ENCODE data around the gene ARHGEF5. TPM values are rescaled to one million over a fixed set of nuclear protein-coding genes. Genes with fewer than 3 reads are reported as not detected.
"Not testable (repeated sequence)": the region's sequence is repeated elsewhere in the genome, so short reads cannot be mapped to it uniquely, and the experiment has no call there.

The ARHGEF5 gene
- total and polyA plus RNA-seq, 4 experiments from 2014 or later, result 3.9 to 12.0 (median 9.0) TPM; not detected in 1

GRCh38 chr7:144407266-144407931, 52.2 kb downstream of the ARHGEF5 start:
- H3K4me1 Mint-ChIP-seq, result peaks cover 0 to 2% (median 0%) of the 10 kb centered on the region in 4 donors
- no peak for DNase-seq
- H3K27me3 Mint-ChIP-seq, result peaks cover 7 to 30% of the 10 kb centered on the region in 2 donors
- no peak overlapping the region for H3K4me3 Mint-ChIP-seq
- Histone ChIP-seq H3K4me1 (ENCODE audit: insufficient read depth, low read length) (no peaks in the 10 kb centered on the region), H3K4me3 (ENCODE audit: low read length in 2 of 2) (no peak overlapping the region), H3K27me3 (ENCODE audit: insufficient read depth, low read length) (no peaks in the 10 kb centered on the region), H3K27ac (ENCODE audit: low read depth, low read length) (no peak overlapping the region), H3K36me3 (ENCODE audit: insufficient read depth, low read length) (no peaks in the 10 kb centered on the region), H3K9me3 (ENCODE audit: control insufficient read depth in 1 of 2, low read length in 2 of 2) (no peaks in the 10 kb centered on the region)
- no peaks in the 10 kb centered on the region for H3K9me3 Mint-ChIP-seq
- H3K27ac Mint-ChIP-seq, result no peak overlapping the region
- intact Hi-C loops (cut with micrococcal nuclease), result no loop called here
- POLR2A ChIA-PET (ENCODE audit: partially characterized antibody), result no interaction called here
- no peaks in the 10 kb centered on the region for H3K36me3 Mint-ChIP-seq
- CTCF ChIA-PET (ENCODE audit: partially characterized antibody), result no interaction called here

GRCh38 chr7:144408121-144408520, 52.9 kb downstream of the ARHGEF5 start:
- no peak for DNase-seq
- POLR2A ChIA-PET (ENCODE audit: partially characterized antibody), result no interaction called here
- Histone ChIP-seq H3K27me3 (ENCODE audit: insufficient read depth, low read length) (no peaks in the 10 kb centered on the region), H3K27ac (ENCODE audit: low read depth, low read length) (no peak overlapping the region), H3K9me3 (ENCODE audit: control insufficient read depth in 1 of 2, low read length in 2 of 2) (no peaks in the 10 kb centered on the region), H3K4me3 (ENCODE audit: low read length in 2 of 2) (no peak overlapping the region), H3K4me1 (ENCODE audit: insufficient read depth, low read length) (no peaks in the 10 kb centered on the region), H3K36me3 (ENCODE audit: insufficient read depth, low read length) (no peaks in the 10 kb centered on the region)
- Mint-ChIP-seq H3K36me3 (no peaks in the 10 kb centered on the region), H3K9me3 (no peaks in the 10 kb centered on the region), H3K27me3 (peaks cover 7 to 26% of the 10 kb centered on the region in 2 donors), H3K4me1 (peaks cover 0 to 2% (median 0%) of the 10 kb centered on the region in 4 donors), H3K27ac (no peak overlapping the region), H3K4me3 (no peak overlapping the region)
- CTCF ChIA-PET (ENCODE audit: partially characterized antibody), result no interaction called here
- intact Hi-C loops (cut with micrococcal nuclease), result no loop called here

- Mint-ChIP-seq H3K27me3 (peaks cover 8 to 26% of the 10 kb centered on the region in 2 donors), H3K9me3 (no peaks in the 10 kb centered on the region), H3K27ac (no peak overlapping the region), H3K4me1 (peaks cover 0 to 2% (median 0%) of the 10 kb centered on the region in 4 donors), H3K4me3 (no peak overlapping the region), H3K36me3 (no peaks in the 10 kb centered on the region)
- intact Hi-C loops (cut with micrococcal nuclease), result no loop called here
- Histone ChIP-seq H3K36me3 (ENCODE audit: insufficient read depth, low read length) (no peaks in the 10 kb centered on the region), H3K9me3 (ENCODE audit: control insufficient read depth in 1 of 2, low read length in 2 of 2) (no peaks in the 10 kb centered on the region), H3K4me3 (ENCODE audit: low read length in 2 of 2) (no peak overlapping the region), H3K4me1 (ENCODE audit: insufficient read depth, low read length) (no peaks in the 10 kb centered on the region), H3K27me3 (ENCODE audit: insufficient read depth, low read length) (no peaks in the 10 kb centered on the region), H3K27ac (ENCODE audit: low read depth, low read length) (no peak overlapping the region)
- CTCF ChIA-PET (ENCODE audit: partially characterized antibody), result interaction anchor here (1.5 kb wide), 1 partner anchor 18 kb away, joined by 5 read pairs; no protein-coding TSS in a partner anchor
- POLR2A ChIA-PET (ENCODE audit: partially characterized antibody), result no interaction called here
- DNase-seq, result no peak
Measured at GRCh38 chr7:144410441-144410840, 55.2 kb downstream of the ARHGEF5 start.

GRCh38 chr7:144414815-144415214, 59.6 kb downstream of the ARHGEF5 start:
- Histone ChIP-seq H3K36me3 (ENCODE audit: insufficient read depth, low read length) (no peaks in the 10 kb centered on the region), H3K27me3 (ENCODE audit: insufficient read depth, low read length) (no peaks in the 10 kb centered on the region), H3K9me3 (ENCODE audit: control insufficient read depth in 1 of 2, low read length in 2 of 2) (no peaks in the 10 kb centered on the region), H3K4me3 (ENCODE audit: low read length in 2 of 2) (no peak overlapping the region), H3K4me1 (ENCODE audit: insufficient read depth, low read length) (no peaks in the 10 kb centered on the region), H3K27ac (ENCODE audit: low read depth, low read length) (no peak overlapping the region)
- no peak overlapping the region for H3K27ac Mint-ChIP-seq
- CTCF ChIA-PET (ENCODE audit: partially characterized antibody), result no interaction called here
- intact Hi-C loops (cut with micrococcal nuclease), result no loop called here
- no peak for DNase-seq
- no peak overlapping the region for H3K4me3 Mint-ChIP-seq
- H3K27me3 Mint-ChIP-seq, result peaks cover 8 to 14% of the 10 kb centered on the region in 2 donors
- POLR2A ChIA-PET (ENCODE audit: partially characterized antibody), result no interaction called here
- no peaks in the 10 kb centered on the region for H3K4me1 Mint-ChIP-seq
- peaks cover 0 to 4% (median 0%) of the 10 kb centered on the region in 8 donors for H3K9me3 Mint-ChIP-seq
- H3K36me3 Mint-ChIP-seq, result no peaks in the 10 kb centered on the region

GRCh38 chr7:144415858-144416257, 60.7 kb downstream of the ARHGEF5 start:
- H3K4me1 ChIP-seq (ENCODE audit: insufficient read depth, low read length), result no peaks in the 10 kb centered on the region
- CTCF ChIA-PET (ENCODE audit: partially characterized antibody), result no interaction called here

GRCh38 chr7:144416341-144416740, 61.1 kb downstream of the ARHGEF5 start:
- intact Hi-C loops (cut with micrococcal nuclease), result no loop called here
- no peaks in the 10 kb centered on the region for H3K4me1 ChIP-seq (ENCODE audit: insufficient read depth, low read length)
- no peaks in the 10 kb centered on the region for H3K9me3 ChIP-seq (ENCODE audit: control insufficient read depth in 1 of 2, low read length in 2 of 2)
- no peak overlapping the region for H3K4me3 Mint-ChIP-seq
- H3K27me3 ChIP-seq (ENCODE audit: insufficient read depth, low read length), result no peaks in the 10 kb centered on the region
- ChIA-PET CTCF (ENCODE audit: partially characterized antibody) (no interaction called here), POLR2A (ENCODE audit: partially characterized antibody) (no interaction called here)
- H3K27ac Mint-ChIP-seq, result no peak overlapping the region
- H3K36me3 Mint-ChIP-seq, result no peaks in the 10 kb centered on the region
- peaks cover 6 to 8% of the 10 kb centered on the region in 2 donors for H3K27me3 Mint-ChIP-seq
- DNase-seq, result no peak
- H3K27ac ChIP-seq (ENCODE audit: low read depth, low read length), result no peak overlapping the region
- no peaks in the 10 kb centered on the region for H3K4me1 Mint-ChIP-seq
- no peaks in the 10 kb centered on the region for H3K36me3 ChIP-seq (ENCODE audit: insufficient read depth, low read length)
- H3K4me3 ChIP-seq (ENCODE audit: low read length in 2 of 2), result no peak overlapping the region
- peaks cover 0 to 4% (median 0%) of the 10 kb centered on the region in 8 donors for H3K9me3 Mint-ChIP-seq

More at GRCh38 chr7:144415858-144416257, 60.7 kb downstream of the ARHGEF5 start:
- no peak overlapping the region for H3K27ac Mint-ChIP-seq
- no peaks in the 10 kb centered on the region for H3K4me1 Mint-ChIP-seq
- peaks cover 7 to 8% of the 10 kb centered on the region in 2 donors for H3K27me3 Mint-ChIP-seq
- no peaks in the 10 kb centered on the region for H3K36me3 Mint-ChIP-seq
- intact Hi-C loops (cut with micrococcal nuclease), result no loop called here
- Histone ChIP-seq H3K27ac (ENCODE audit: low read depth, low read length) (no peak overlapping the region), H3K9me3 (ENCODE audit: control insufficient read depth in 1 of 2, low read length in 2 of 2) (no peaks in the 10 kb centered on the region), H3K36me3 (ENCODE audit: insufficient read depth, low read length) (no peaks in the 10 kb centered on the region), H3K27me3 (ENCODE audit: insufficient read depth, low read length) (no peaks in the 10 kb centered on the region), H3K4me3 (ENCODE audit: low read length in 2 of 2) (no peak overlapping the region)
- H3K4me3 Mint-ChIP-seq, result no peak overlapping the region
- DNase-seq, result no peak
- POLR2A ChIA-PET (ENCODE audit: partially characterized antibody), result no interaction called here
- peaks cover 0 to 4% (median 0%) of the 10 kb centered on the region in 8 donors for H3K9me3 Mint-ChIP-seq

GRCh38 chr7:144418931-144419330, 63.7 kb downstream of the ARHGEF5 start:
- intact Hi-C loops (cut with micrococcal nuclease); H3K9me3 ChIP-seq (ENCODE audit: control insufficient read depth in 1 of 2, low read length in 2 of 2); H3K27me3 Mint-ChIP-seq; H3K4me3 ChIP-seq (ENCODE audit: low read length in 2 of 2); H3K27ac ChIP-seq (ENCODE audit: low read depth, low read length); CTCF ChIA-PET (ENCODE audit: partially characterized antibody); H3K4me1 Mint-ChIP-seq; H3K4me1 ChIP-seq (ENCODE audit: insufficient read depth, low read length); POLR2A ChIA-PET (ENCODE audit: partially characterized antibody); H3K27me3 ChIP-seq (ENCODE audit: insufficient read depth, low read length); DNase-seq; H3K4me3 Mint-ChIP-seq; H3K36me3 ChIP-seq (ENCODE audit: insufficient read depth, low read length); H3K36me3 Mint-ChIP-seq; H3K27ac Mint-ChIP-seq; H3K9me3 Mint-ChIP-seq: not testable (repeated sequence)
